H9 (cell line): ENCODE results near the gene ZFPM1. TPM values are rescaled to one million over a fixed set of nuclear protein-coding genes. Genes with fewer than 3 reads are reported as not detected.

ENCODE experiments used
- DNase-seq: peaks from one replicate; pipeline ENCODE4 v3.0.0-alpha.2; 2017
- H2AFZ ChIP-seq: one replicate; pipeline ENCODE4 v1.6.1; 2013; ENCODE audit warnings: mild to moderate bottlenecking, low read length, control low read depth, moderate library complexity
- H2AK5ac ChIP-seq: 2 replicates; pipeline ENCODE4 v1.6.1; 2013; ENCODE audit warnings: low read length, control low read depth, mixed read lengths; ENCODE audit not compliant: insufficient read length
- H2BK120ac ChIP-seq: one replicate; pipeline ENCODE4 v1.6.1; 2013; ENCODE audit warnings: low read depth, mild to moderate bottlenecking, low read length, control low read depth, inconsistent platforms; ENCODE audit not compliant: poor library complexity, severe bottlenecking
- H2BK12ac ChIP-seq: 2 replicates; pipeline ENCODE4 v1.6.1; 2013; ENCODE audit warnings: low read length, control low read depth, mixed read lengths, low read depth; ENCODE audit not compliant: insufficient read length
- H2BK15ac ChIP-seq: 2 replicates; pipeline ENCODE4 v1.6.1; 2013; ENCODE audit warnings: low read depth, low read length, control low read depth
- H2BK20ac ChIP-seq: one replicate; pipeline ENCODE4 v1.6.1; 2013; ENCODE audit warnings: low read depth, mild to moderate bottlenecking, low read length, control low read depth, inconsistent platforms; ENCODE audit not compliant: poor library complexity, severe bottlenecking
- H2BK5ac ChIP-seq: 2 replicates; pipeline ENCODE4 v1.6.1; 2013; ENCODE audit warnings: low read length, control low read depth, mixed read lengths; ENCODE audit not compliant: insufficient read length
- H3K14ac ChIP-seq: 2 replicates; pipeline ENCODE4 v1.6.1; 2013; ENCODE audit warnings: low read length, control low read depth; ENCODE audit not compliant: insufficient read depth
- H3K18ac ChIP-seq: 2 replicates; pipeline ENCODE4 v1.6.1; 2013; ENCODE audit warnings: low read depth, mild to moderate bottlenecking, mixed read lengths, low read length, control low read depth; ENCODE audit not compliant: insufficient read length
- H3K23ac ChIP-seq: 2 replicates; pipeline ENCODE4 v1.6.1; 2013; ENCODE audit warnings: low read length, control low read depth, mixed read lengths, low read depth; ENCODE audit not compliant: insufficient read length
- H3K23me2 ChIP-seq: 2 replicates; pipeline ENCODE4 v1.6.1; 2013; ENCODE audit warnings: low read depth, mild to moderate bottlenecking, mixed read lengths, low read length, control low read depth; ENCODE audit not compliant: insufficient read length, poor library complexity, severe bottlenecking
- H3K27ac ChIP-seq: 2 replicates; pipeline ENCODE4 v1.5.1; 2013; ENCODE audit warnings: low read length, control low read depth, mixed read lengths, low read depth; ENCODE audit not compliant: insufficient read length
- H3K27me3 ChIP-seq: 2 replicates; pipeline ENCODE4 v1.6.1; 2013; ENCODE audit warnings: low read length, control low read depth, inconsistent platforms; ENCODE audit not compliant: insufficient read depth
- H3K4ac ChIP-seq: 2 replicates; pipeline ENCODE4 v1.6.1; 2013; ENCODE audit warnings: low read depth, mild to moderate bottlenecking, control low read depth, inconsistent platforms, low read length, moderate library complexity
- H3K4me1 ChIP-seq: 2 replicates; pipeline ENCODE4 v1.6.1; 2013; ENCODE audit warnings: low read length, control low read depth, inconsistent platforms; ENCODE audit not compliant: insufficient read depth
- H3K4me2 ChIP-seq: 2 replicates; pipeline ENCODE4 v1.6.1; 2013; ENCODE audit warnings: low read length, control low read depth, mixed read lengths; ENCODE audit not compliant: insufficient read length, insufficient read depth
- H3K56ac ChIP-seq: 2 replicates; pipeline ENCODE4 v1.6.1; 2013; ENCODE audit warnings: low read depth, mild to moderate bottlenecking, mixed read lengths, low read length, control low read depth; ENCODE audit not compliant: insufficient read length
- H3K79me1 ChIP-seq: 2 replicates; pipeline ENCODE4 v1.6.1; 2013; ENCODE audit warnings: low read depth, mild to moderate bottlenecking, moderate library complexity, low read length, control low read depth, inconsistent platforms; ENCODE audit not compliant: insufficient read depth, poor library complexity, severe bottlenecking
- H3K79me2 ChIP-seq: 2 replicates; pipeline ENCODE4 v1.6.1; 2013; ENCODE audit warnings: low read length, control low read depth, inconsistent platforms; ENCODE audit not compliant: insufficient read depth
- H3K9ac ChIP-seq: 2 replicates; pipeline ENCODE4 v1.6.1; 2013; ENCODE audit warnings: low read length, control low read depth, mixed read lengths; ENCODE audit not compliant: insufficient read length; ENCODE audit errors: extremely low read depth
- H3K9me3 ChIP-seq: one replicate; pipeline ENCODE4 v1.6.1; 2013; ENCODE audit warnings: low read depth, low read length, inconsistent platforms; ENCODE audit not compliant: control insufficient read depth
- H3T11ph ChIP-seq: one replicate; pipeline ENCODE4 v1.6.1; 2013; ENCODE audit warnings: mild to moderate bottlenecking, low read length, control low read depth, inconsistent platforms
- H4K20me1 ChIP-seq: one replicate; pipeline ENCODE4 v1.6.1; 2013; ENCODE audit not compliant: control insufficient read depth, insufficient read length, insufficient read depth
- H4K5ac ChIP-seq: 2 replicates; pipeline ENCODE4 v1.6.1; 2013; ENCODE audit warnings: low read depth, mild to moderate bottlenecking, mixed read lengths, low read length, control low read depth; ENCODE audit not compliant: insufficient read length
- H4K8ac ChIP-seq: replicated peaks from 2 replicates; pipeline ENCODE4 v1.6.1; 2013; ENCODE audit warnings: low read length, control low read depth, mixed read lengths, low read depth; ENCODE audit not compliant: insufficient read length
- H4K91ac ChIP-seq: 2 replicates; pipeline ENCODE4 v1.6.1; 2013; ENCODE audit warnings: low read depth, mild to moderate bottlenecking, moderate library complexity, mixed read lengths, low read length, control low read depth; ENCODE audit not compliant: insufficient read length
- H3K27ac Mint-ChIP-seq, 3 experiments: 2 replicates in 2 of 3; 3 replicates in 1 of 3; pipeline ENCODE4 v1.8.0; 2020 to 2021; ENCODE audit warnings: mixed read lengths in 3 of 3, mild to moderate bottlenecking in 1 of 3, moderate library complexity in 1 of 3
- H3K27me3 Mint-ChIP-seq: 2 replicates; pipeline ENCODE4 v1.8.0; 2021; ENCODE audit warnings: low read depth, mild to moderate bottlenecking, moderate library complexity, mixed read lengths
- H3K36me3 Mint-ChIP-seq, 3 experiments: 2 replicates in 2 of 3; 3 replicates in 1 of 3; pipeline ENCODE4 v1.8.0; 2020 to 2021; ENCODE audit warnings: low read depth in 3 of 3, mixed read lengths in 3 of 3; ENCODE audit not compliant: insufficient read depth in 1 of 3
- H3K4me1 Mint-ChIP-seq, 2 experiments: 2 replicates each; pipeline ENCODE4 v1.8.0; 2020; ENCODE audit warnings: mixed read lengths in 2 of 2
- H3K4me3 Mint-ChIP-seq, 2 experiments: 2 replicates in 1 of 2; 3 replicates in 1 of 2; pipeline ENCODE4 v1.8.0; 2020 to 2021; ENCODE audit warnings: mild to moderate bottlenecking in 2 of 2, mixed read lengths in 2 of 2, moderate library complexity in 1 of 2
- H3K9me3 Mint-ChIP-seq, 2 experiments: 2 replicates in 1 of 2; 3 replicates in 1 of 2; pipeline ENCODE4 v1.8.0; 2020; ENCODE audit warnings: mild to moderate bottlenecking in 2 of 2, mixed read lengths in 2 of 2, moderate library complexity in 1 of 2
- CTCF ChIP-seq: fragments of 200-600 bp; sonication (generic); conservative IDR thresholded peaks from 3 replicates; pipeline ENCODE4 v1.8.0; 2021; ENCODE audit warnings: antibody characterized with exemption, mild to moderate bottlenecking
- WGBS: extraction: QIAGEN DNeasy Blood & Tissue Kit; methylation state at CpG from one replicate; pipeline ENCODE4 v1.1.7; 2013; ENCODE audit warnings: missing lambda C conversion rate, low lambda C conversion rate, mixed read lengths; ENCODE audit not compliant: insufficient read length; ENCODE audit errors: extremely low coverage; 5-methylcytosine and 5-hydroxymethylcytosine counted together
- total RNA-seq: library from RNA; stranded (reverse); gene quantifications from 2 replicates; pipeline ENCODE4 v1.2.1, GENCODE V29; 2021

ZFPM1 gene
- total RNA-seq, 1 experiment from 2014 or later = 3.6 TPM

- Mint-ChIP-seq H3K4me1 (peaks cover 8 to 31% of the 10 kb centered on the region in 2 experiments), H3K9me3 (no peaks in the 10 kb centered on the region), H3K27me3 (no peaks in the 10 kb centered on the region), H3K4me3 (no peak overlapping the region), H3K36me3 (no peaks in the 10 kb centered on the region), H3K27ac (peak overlapping the region in 1 of 3 experiments; percentile 59; a peak in 2 of 7 replicates)
- H3K56ac ChIP-seq = no peak overlapping the region
- no peak overlapping the region for H4K8ac ChIP-seq
- no peak overlapping the region for H4K91ac ChIP-seq
- H2BK120ac ChIP-seq = no peak overlapping the region
- no peak for TF ChIP-seq CTCF
- no peak overlapping the region for H2BK12ac ChIP-seq
- no peak overlapping the region for H3K27ac ChIP-seq
- no peaks in the 10 kb centered on the region for H4K20me1 ChIP-seq
- H2BK15ac ChIP-seq = no peak overlapping the region
- H3K9me3 ChIP-seq = no peaks in the 10 kb centered on the region
- H3K23me2 ChIP-seq = no peaks in the 10 kb centered on the region
- H3K18ac ChIP-seq = no peak overlapping the region
- H3K14ac ChIP-seq = peak overlapping the region; percentile 41; the same call in 1 of the 2 replicates
- H4K5ac ChIP-seq = no peak overlapping the region
- no peak overlapping the region for H3K23ac ChIP-seq
- H3K79me2 ChIP-seq = no peaks in the 10 kb centered on the region
- WGBS = no CpG with 5 or more reads among the region's 9 CpGs
- H3K4me2 ChIP-seq = no peak overlapping the region
- no peak overlapping the region for H2BK5ac ChIP-seq
- H3K4ac ChIP-seq = no peak overlapping the region
- H3T11ph ChIP-seq = no peak overlapping the region
- H3K79me1 ChIP-seq = no peaks in the 10 kb centered on the region
- no peak for DNase-seq
- no peaks in the 10 kb centered on the region for H3K27me3 ChIP-seq
- H2BK20ac ChIP-seq = no peak overlapping the region
- H3K9ac ChIP-seq = no peak overlapping the region
- H2AK5ac ChIP-seq = no peak overlapping the region
- no peak overlapping the region for H2AFZ ChIP-seq
- no peaks in the 10 kb centered on the region for H3K4me1 ChIP-seq
Measured at GRCh38 chr16:88481851-88482250, 28.8 kb downstream of the ZFPM1 start.
